RWPE2 (cell line): ENCODE results near the gene TENT4B.

Experiments used
- ATAC-seq: fragments of 200-7000 bp; cut with Tn5 transposase; 3 replicates; pipeline ENCODE4 v1.9.1; 2021; ENCODE audit warnings: low read depth
- DNase-seq: peaks from one replicate; pipeline ENCODE4 v3.0.0-alpha.2; 2020; ENCODE audit warnings: low spot score
- H3K27ac ChIP-seq: fragments of 450-650 bp; 2 replicates; pipeline ENCODE4 v1.5.1; 2017; ENCODE audit warnings: mild to moderate bottlenecking; ENCODE audit not compliant: poor library complexity, severe bottlenecking
- H3K27me3 ChIP-seq: fragments of 250-450 bp; sonication (Bioruptor Pico); 2 replicates; pipeline ENCODE4 v1.5.1; 2021; ENCODE audit warnings: mild to moderate bottlenecking, moderate library complexity; ENCODE audit not compliant: insufficient read depth, poor library complexity, severe bottlenecking
- H3K36me3 ChIP-seq: fragments of 250-450 bp; sonication (Bioruptor Pico); 2 replicates; pipeline ENCODE4 v1.5.1; 2020; ENCODE audit warnings: low read depth, mild to moderate bottlenecking, moderate library complexity
- H3K4me1 ChIP-seq: fragments of 250-450 bp; sonication (Bioruptor Pico); 2 replicates; pipeline ENCODE4 v1.5.1; 2021; ENCODE audit warnings: mild to moderate bottlenecking, moderate library complexity; ENCODE audit not compliant: insufficient read depth, poor library complexity, severe bottlenecking
- H3K4me3 ChIP-seq: fragments of 250-450 bp; sonication (Bioruptor Pico); 2 replicates; pipeline ENCODE4 v1.5.1; 2021; ENCODE audit warnings: mild to moderate bottlenecking, moderate library complexity; ENCODE audit not compliant: severe bottlenecking
- H3K9me3 ChIP-seq: fragments of 250-450 bp; sonication (Bioruptor Pico); 2 replicates; pipeline ENCODE4 v1.5.1; 2021; ENCODE audit warnings: mild to moderate bottlenecking, moderate library complexity; ENCODE audit not compliant: severe bottlenecking
- TF ChIP-seq, protein P1 (sequence below): fragments of 450-650 bp; IDR thresholded peaks from one replicate; pipeline ENCODE4 v1.5.1; 2017; ENCODE audit warnings: mild to moderate bottlenecking, moderate library complexity; ENCODE audit not compliant: poor library complexity, severe bottlenecking

The TENT4B gene

DNA sequence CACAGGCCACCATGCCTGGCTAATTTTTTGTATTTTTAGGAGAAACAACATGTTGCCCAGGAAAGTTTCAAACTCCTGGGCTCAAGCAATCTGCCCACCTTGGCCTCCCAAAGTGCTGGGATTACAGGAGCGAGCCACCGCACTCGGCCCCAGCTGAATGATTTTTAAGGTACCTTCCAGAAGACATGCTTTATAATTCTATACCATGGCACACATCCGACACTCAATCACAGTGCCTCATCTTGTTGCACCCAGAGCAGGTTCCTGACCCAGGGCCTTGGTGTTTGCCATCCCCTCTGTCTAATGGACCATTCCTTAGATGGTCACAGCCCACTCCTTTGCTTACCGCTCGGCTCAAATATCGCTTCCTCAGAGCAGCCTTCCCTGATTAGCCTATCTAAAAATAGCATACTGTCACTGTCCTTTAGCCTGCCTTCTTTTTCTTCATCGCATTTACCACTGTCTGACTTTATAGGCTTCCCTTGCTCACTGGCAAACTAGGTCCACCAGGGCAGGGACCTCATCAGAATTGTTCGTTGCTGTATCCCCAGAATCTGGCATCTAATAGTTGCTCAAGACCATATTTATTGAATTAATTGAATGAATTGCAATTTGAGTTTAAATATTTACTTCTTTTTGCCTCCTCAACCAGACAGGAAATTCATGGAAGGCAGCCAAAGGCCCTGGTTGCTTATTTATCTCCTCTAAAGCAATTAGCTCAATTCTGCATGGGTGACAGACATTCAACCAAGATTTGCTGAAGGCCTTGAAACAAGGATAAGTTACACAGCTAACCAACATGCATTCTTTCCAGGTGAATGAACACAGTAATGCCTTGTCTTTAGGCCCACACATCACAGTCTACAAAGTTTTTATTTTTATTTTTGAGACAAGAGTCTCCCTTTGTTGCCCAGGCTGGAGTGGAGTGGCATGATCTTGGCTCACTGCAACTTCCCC, 6.3 kb upstream of the TENT4B start:
- H3K9me3 ChIP-seq: no peaks in the 10 kb centered on the region
- H3K27me3 ChIP-seq: no peaks in the 10 kb centered on the region
- DNase-seq (no peak), ATAC-seq (no peak)
- TF ChIP-seq, protein P1, sequence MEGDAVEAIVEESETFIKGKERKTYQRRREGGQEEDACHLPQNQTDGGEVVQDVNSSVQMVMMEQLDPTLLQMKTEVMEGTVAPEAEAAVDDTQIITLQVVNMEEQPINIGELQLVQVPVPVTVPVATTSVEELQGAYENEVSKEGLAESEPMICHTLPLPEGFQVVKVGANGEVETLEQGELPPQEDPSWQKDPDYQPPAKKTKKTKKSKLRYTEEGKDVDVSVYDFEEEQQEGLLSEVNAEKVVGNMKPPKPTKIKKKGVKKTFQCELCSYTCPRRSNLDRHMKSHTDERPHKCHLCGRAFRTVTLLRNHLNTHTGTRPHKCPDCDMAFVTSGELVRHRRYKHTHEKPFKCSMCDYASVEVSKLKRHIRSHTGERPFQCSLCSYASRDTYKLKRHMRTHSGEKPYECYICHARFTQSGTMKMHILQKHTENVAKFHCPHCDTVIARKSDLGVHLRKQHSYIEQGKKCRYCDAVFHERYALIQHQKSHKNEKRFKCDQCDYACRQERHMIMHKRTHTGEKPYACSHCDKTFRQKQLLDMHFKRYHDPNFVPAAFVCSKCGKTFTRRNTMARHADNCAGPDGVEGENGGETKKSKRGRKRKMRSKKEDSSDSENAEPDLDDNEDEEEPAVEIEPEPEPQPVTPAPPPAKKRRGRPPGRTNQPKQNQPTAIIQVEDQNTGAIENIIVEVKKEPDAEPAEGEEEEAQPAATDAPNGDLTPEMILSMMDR: no peak
- no peak overlapping the region for H3K4me3 ChIP-seq
- H3K36me3 ChIP-seq: no peaks in the 10 kb centered on the region
- H3K27ac ChIP-seq: no peak overlapping the region
- H3K4me1 ChIP-seq: no peaks in the 10 kb centered on the region

DNA sequence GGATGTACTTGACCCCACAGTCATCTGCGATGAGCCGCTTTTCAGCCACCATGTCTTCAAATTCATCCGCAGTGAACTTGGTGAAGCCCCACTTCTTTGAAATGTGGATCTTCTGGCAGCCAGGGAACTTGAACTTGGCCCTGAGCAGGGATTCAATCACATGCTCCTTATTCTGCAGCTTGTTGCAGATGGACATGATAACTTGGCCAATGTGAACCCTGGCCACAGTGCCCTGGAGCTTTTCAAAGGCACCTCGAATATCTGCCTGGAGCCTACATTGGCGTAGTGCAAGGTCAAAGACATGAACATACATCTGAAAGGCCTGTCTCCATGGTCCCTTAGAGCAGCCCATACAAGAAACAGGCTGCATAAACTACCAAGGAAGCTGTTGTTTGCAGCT, 1.8 kb upstream of the TENT4B start:
- H3K36me3 ChIP-seq: no peaks in the 10 kb centered on the region
- no peak overlapping the region for H3K27ac ChIP-seq
- no peak overlapping the region for H3K4me3 ChIP-seq
- H3K9me3 ChIP-seq: no peaks in the 10 kb centered on the region
- DNase-seq (no peak), ATAC-seq (no peak)
- H3K4me1 ChIP-seq: peaks cover 4% of the 10 kb centered on the region
- TF ChIP-seq, protein P1: no peak
- no peaks in the 10 kb centered on the region for H3K27me3 ChIP-seq

DNA sequence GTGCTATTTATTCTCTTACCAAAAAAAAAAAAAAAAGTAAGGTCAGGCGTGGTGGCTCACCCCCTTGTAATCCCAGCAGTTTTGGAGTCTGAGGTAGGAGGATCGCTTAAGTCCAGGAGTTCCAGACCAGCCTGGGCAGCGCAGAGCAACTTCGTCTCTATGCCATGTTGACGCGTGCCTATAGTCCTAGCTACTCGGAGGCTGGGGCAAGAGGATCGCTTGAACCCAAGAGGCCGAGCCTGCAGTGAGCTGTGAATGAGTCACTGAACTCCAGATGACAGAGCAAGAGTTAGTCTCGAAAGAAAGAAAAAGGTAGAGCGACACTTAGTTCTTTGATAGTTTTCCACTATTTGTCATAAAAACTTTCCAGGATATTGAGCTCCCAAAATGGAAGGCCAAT, 1.4 kb upstream of the TENT4B start:
- no peaks in the 10 kb centered on the region for H3K36me3 ChIP-seq
- no peak for ATAC-seq
- H3K9me3 ChIP-seq: no peaks in the 10 kb centered on the region
- no peaks in the 10 kb centered on the region for H3K27me3 ChIP-seq
- H3K4me1 ChIP-seq: peaks cover 4% of the 10 kb centered on the region
- TF ChIP-seq, protein P1: no peak
- no peak for DNase-seq
- peak overlapping the region; percentile 65 for H3K27ac ChIP-seq
- no peak overlapping the region for H3K4me3 ChIP-seq

DNA sequence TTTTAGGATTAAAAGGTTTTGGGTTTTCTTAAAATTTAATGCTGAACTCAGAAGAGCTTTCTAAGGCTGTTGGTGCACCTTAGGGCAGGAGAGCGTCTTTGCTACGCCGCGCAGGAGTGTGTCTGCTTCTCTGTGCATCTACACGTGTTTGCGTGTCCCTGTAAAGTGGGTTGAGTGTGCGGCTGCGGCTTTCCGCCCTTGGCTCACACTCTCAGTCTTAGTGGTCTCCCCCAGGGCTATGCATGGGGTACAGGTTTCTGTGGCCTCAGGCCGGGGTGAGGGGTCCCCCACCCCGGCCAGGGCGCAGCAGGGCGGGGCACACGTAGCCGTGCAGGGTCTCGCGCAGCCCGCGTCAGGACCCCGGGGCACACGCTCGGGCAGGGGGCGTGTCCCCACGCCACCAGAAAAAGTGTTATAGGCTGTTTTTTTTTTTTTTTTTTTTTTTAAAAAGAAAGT, 727 bp upstream of the TENT4B start:
- no peaks in the 10 kb centered on the region for H3K9me3 ChIP-seq
- peak overlapping the region; percentile 65 for H3K27ac ChIP-seq
- TF ChIP-seq, protein P1: no peak
- ATAC-seq (peak; percentile 17), DNase-seq (no peak)
- peak overlapping the region; percentile 83 for H3K4me3 ChIP-seq
- no peaks in the 10 kb centered on the region for H3K27me3 ChIP-seq
- no peaks in the 10 kb centered on the region for H3K36me3 ChIP-seq
- H3K4me1 ChIP-seq: peaks cover 4% of the 10 kb centered on the region
